ENCODE results near the gene COPA. TPM values are rescaled to one million over a fixed set of nuclear protein-coding genes. Genes with fewer than 3 reads are reported as not detected.

The COPA gene
- total RNA-seq, 1 donor = 220 TPM

DNA sequence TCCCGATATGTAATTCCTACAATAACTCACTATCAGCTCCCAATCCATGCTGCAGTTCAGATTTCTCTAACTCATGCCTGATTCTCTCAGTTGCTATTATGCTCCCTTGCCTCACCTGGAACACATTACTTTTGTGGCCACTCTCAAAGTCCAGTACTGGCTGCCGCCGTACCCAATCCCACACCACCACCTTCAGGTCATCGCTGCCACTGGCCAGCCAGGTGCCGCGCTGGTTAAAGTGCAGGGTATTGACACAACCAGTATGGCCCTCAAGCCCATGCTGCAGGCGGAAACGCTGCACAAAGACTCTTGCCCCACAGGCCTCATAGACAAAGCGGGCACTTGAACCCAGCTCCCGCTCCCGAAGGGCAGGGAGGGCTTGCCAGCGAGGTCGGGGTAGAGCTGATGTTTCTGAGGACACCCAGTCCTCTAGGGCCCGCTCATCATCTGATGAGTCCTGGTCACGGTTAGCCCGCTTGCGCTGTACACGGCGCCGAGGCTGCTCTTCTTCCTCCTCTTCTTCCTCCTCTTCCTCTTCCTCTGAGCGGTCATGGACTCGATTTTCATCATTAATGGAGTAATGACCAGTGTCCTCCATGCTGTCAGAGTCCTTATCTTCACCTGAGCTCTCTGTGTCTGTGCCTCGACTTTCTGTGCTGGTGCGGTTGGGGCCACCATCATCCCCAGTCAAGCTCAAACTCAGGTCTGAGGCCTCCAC is 103.3 kb downstream of the COPA start:
- no peak overlapping the region for H3K4me3 ChIP-seq (ENCODE audit: low read depth, low read length)
- DNase-seq (ENCODE audit: low read depth) = no peak
- TF ChIP-seq CTCF (IDR thresholded peaks at IDR 0.05; ENCODE audit: insufficient read depth, low read length) = no peak

Small RNA genes within 50 kb of the gene (small RNA-seq; reads per million reads assigned to genes)
- not detected for gene RF00019
- not detected for gene RNU4-42P

Other genes with a start within 250 kb of the COPA start
- 10.1 and 10.8 TPM in 2 replicates for gene IGSF8, start 244.6 kb downstream of the COPA start, total RNA-seq (ENCODE audit: low replicate concordance)
- 0.27 TPM in 1 of 2 replicates, not detected in the other for gene ATP1A2, start 227.5 kb downstream of the COPA start, total RNA-seq (ENCODE audit: low replicate concordance)
- gene ATP1A4, start 191.6 kb downstream of the COPA start, total RNA-seq (ENCODE audit: low replicate concordance) = not detected in 2 replicates
- 0.18 TPM in 1 of 2 replicates, not detected in the other for gene CASQ1, start 152.7 kb downstream of the COPA start, total RNA-seq (ENCODE audit: low replicate concordance)
- 72.1 and 224 TPM in 2 replicates for gene PEA15, start 137.9 kb downstream of the COPA start, total RNA-seq (ENCODE audit: low replicate concordance)
- 63.0 and 76.6 TPM in 2 replicates for gene DCAF8, start 80.7 kb downstream of the COPA start, total RNA-seq (ENCODE audit: low replicate concordance)
- gene PEX19, start 58.1 kb downstream of the COPA start, total RNA-seq (ENCODE audit: low replicate concordance) = 39.1 and 55.1 TPM in 2 replicates
- gene NCSTN, start 133 bp upstream of the COPA start, total RNA-seq (ENCODE audit: low replicate concordance) = 60.6 and 79.3 TPM in 2 replicates
- gene NHLH1, start 23.8 kb upstream of the COPA start, total RNA-seq (ENCODE audit: low replicate concordance) = not detected in 2 replicates
- gene VANGL2, start 57.3 kb upstream of the COPA start, total RNA-seq (ENCODE audit: low replicate concordance) = not detected in 2 replicates
- gene SLAMF6, start 180.0 kb upstream of the COPA start, total RNA-seq (ENCODE audit: low replicate concordance) = not detected in 2 replicates
- not detected in 2 replicates for gene CD84, start 236.2 kb upstream of the COPA start, total RNA-seq (ENCODE audit: low replicate concordance)